Glutamatergic neuron (in vitro differentiated cells): ENCODE measurements around the gene CCL22. TPM values are rescaled to one million over a fixed set of nuclear protein-coding genes. Genes with fewer than 3 reads are reported as not detected.
"Not testable (repeated sequence)": the region's sequence is repeated elsewhere in the genome, so short reads cannot be mapped to it uniquely, and the experiment has no call there.

Experiments used
- DNase-seq: peaks from one replicate; pipeline ENCODE4 v3.0.0; 2022
- H3K27ac Mint-ChIP-seq: one replicate; pipeline ENCODE4 v1.8.0; 2020; ENCODE audit warnings: mild to moderate bottlenecking, mixed read lengths, inconsistent platforms; ENCODE audit not compliant: unreplicated experiment
- H3K27me3 Mint-ChIP-seq: one replicate; pipeline ENCODE4 v1.8.0; 2020; ENCODE audit warnings: mild to moderate bottlenecking, moderate library complexity, mixed read lengths, inconsistent platforms; ENCODE audit not compliant: unreplicated experiment
- H3K36me3 Mint-ChIP-seq: one replicate; pipeline ENCODE4 v1.8.0; 2020; ENCODE audit warnings: mild to moderate bottlenecking, mixed read lengths, inconsistent platforms; ENCODE audit not compliant: unreplicated experiment
- H3K4me1 Mint-ChIP-seq: one replicate; pipeline ENCODE4 v1.8.0; 2020; ENCODE audit warnings: mild to moderate bottlenecking, low read depth, mixed read lengths, inconsistent platforms; ENCODE audit not compliant: unreplicated experiment
- H3K4me3 Mint-ChIP-seq: one replicate; pipeline ENCODE4 v1.8.0; 2020; ENCODE audit warnings: mild to moderate bottlenecking, mixed read lengths, inconsistent platforms; ENCODE audit not compliant: unreplicated experiment
- H3K9me3 Mint-ChIP-seq: one replicate; pipeline ENCODE4 v1.8.0; 2020; ENCODE audit warnings: mild to moderate bottlenecking, moderate library complexity, mixed read lengths, inconsistent platforms; ENCODE audit not compliant: unreplicated experiment
- total RNA-seq: library from RNA; stranded (reverse); fragmentation: NEBNext Ultra II Directional; extraction: Animal tissue kit (Norgen Biotek cat#: 25700); gene quantifications from one replicate; pipeline ENCODE4 v1.2.1, GENCODE V29; 2021; ENCODE audit not compliant: unreplicated experiment
- TF ChIP-seq, protein P1 (sequence below): fragments of 200-600 bp; sonication (generic); IDR thresholded peaks from one replicate; pipeline ENCODE4 v1.5.0; 2021; ENCODE audit not compliant: partially characterized antibody, unreplicated experiment

CCL22 gene
- total RNA-seq, 1 donor from 2014 or later = not detected

DNA sequence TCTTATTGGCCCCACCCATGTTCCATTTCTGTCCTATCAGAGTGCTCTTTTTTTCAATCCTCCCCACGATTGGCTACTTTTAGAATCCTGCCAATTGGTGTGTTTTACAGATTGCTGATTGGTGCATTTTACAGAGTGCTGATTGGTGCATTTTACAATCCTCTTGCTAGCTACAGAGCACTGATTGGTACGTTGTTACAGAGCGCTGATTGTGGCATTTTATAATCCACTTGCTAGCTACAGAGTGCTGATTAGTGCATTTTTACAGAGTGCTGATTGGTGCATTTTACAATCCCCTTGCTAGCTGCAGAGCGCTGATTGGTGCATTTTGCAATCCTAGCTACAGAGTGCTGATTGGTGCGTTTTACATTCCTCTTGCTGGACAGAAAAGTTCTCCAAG lies 36.4 kb downstream of the CCL22 start:
- Mint-ChIP-seq H3K9me3 (peaks cover 3% of the 10 kb centered on the region), H3K27ac (no peak overlapping the region), H3K4me3 (no peak overlapping the region), H3K27me3 (no peaks in the 10 kb centered on the region), H3K36me3 (no peaks in the 10 kb centered on the region), H3K4me1 (no peaks in the 10 kb centered on the region)
- TF ChIP-seq, protein P1, sequence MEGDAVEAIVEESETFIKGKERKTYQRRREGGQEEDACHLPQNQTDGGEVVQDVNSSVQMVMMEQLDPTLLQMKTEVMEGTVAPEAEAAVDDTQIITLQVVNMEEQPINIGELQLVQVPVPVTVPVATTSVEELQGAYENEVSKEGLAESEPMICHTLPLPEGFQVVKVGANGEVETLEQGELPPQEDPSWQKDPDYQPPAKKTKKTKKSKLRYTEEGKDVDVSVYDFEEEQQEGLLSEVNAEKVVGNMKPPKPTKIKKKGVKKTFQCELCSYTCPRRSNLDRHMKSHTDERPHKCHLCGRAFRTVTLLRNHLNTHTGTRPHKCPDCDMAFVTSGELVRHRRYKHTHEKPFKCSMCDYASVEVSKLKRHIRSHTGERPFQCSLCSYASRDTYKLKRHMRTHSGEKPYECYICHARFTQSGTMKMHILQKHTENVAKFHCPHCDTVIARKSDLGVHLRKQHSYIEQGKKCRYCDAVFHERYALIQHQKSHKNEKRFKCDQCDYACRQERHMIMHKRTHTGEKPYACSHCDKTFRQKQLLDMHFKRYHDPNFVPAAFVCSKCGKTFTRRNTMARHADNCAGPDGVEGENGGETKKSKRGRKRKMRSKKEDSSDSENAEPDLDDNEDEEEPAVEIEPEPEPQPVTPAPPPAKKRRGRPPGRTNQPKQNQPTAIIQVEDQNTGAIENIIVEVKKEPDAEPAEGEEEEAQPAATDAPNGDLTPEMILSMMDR = no peak
- DNase-seq = no peak

DNA sequence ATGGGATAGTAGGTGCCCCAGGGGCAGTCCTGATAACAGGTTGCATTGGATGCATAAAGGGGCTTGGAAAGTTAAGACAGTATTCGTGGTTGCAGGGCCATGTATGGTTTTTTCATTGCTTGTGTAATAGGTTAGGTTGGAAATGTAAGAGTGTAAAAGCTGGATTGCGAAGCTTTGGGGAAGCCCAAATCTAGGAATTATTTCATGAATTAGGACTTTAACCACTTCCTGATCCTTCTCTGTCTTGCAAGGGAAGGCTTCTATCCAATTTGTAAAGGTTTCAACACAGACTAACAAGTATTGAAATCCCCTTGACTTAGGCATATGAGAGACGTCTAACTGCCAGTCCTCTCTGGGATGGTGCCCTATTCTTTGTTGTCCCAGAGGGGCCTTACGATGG lies 38.2 kb downstream of the CCL22 start:
- H3K9me3 Mint-ChIP-seq = peaks cover 3% of the 10 kb centered on the region
- no peaks in the 10 kb centered on the region for H3K27me3 Mint-ChIP-seq
- H3K36me3 Mint-ChIP-seq = no peaks in the 10 kb centered on the region
- no peak overlapping the region for H3K27ac Mint-ChIP-seq
- no peaks in the 10 kb centered on the region for H3K4me1 Mint-ChIP-seq
- H3K4me3 Mint-ChIP-seq = no peak overlapping the region
- DNase-seq = no peak
- TF ChIP-seq, protein P1 = no peak

DNA sequence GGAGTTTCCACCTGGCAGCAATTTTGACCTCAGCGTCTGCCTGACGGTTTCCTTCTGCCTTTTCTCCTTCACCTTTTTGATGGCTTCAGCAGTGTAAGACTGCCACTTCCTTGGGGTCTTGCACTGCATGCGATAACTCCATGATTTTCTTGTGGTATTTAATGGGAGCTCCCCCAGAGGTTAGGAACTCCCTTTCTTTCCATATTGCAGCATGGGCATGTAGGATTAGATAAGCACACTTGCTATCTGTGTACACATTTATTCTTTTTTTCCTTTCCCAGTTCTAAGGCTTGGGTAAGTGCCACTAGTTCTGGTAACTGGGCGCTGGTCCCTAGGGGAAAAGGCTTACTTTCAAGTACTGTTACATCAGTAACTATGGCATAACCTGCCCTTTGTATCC lies 38.9 kb downstream of the CCL22 start:
- not testable (repeated sequence) for H3K36me3 Mint-ChIP-seq, H3K27me3 Mint-ChIP-seq, H3K9me3 Mint-ChIP-seq, H3K4me1 Mint-ChIP-seq, H3K4me3 Mint-ChIP-seq, DNase-seq, H3K27ac Mint-ChIP-seq

DNA sequence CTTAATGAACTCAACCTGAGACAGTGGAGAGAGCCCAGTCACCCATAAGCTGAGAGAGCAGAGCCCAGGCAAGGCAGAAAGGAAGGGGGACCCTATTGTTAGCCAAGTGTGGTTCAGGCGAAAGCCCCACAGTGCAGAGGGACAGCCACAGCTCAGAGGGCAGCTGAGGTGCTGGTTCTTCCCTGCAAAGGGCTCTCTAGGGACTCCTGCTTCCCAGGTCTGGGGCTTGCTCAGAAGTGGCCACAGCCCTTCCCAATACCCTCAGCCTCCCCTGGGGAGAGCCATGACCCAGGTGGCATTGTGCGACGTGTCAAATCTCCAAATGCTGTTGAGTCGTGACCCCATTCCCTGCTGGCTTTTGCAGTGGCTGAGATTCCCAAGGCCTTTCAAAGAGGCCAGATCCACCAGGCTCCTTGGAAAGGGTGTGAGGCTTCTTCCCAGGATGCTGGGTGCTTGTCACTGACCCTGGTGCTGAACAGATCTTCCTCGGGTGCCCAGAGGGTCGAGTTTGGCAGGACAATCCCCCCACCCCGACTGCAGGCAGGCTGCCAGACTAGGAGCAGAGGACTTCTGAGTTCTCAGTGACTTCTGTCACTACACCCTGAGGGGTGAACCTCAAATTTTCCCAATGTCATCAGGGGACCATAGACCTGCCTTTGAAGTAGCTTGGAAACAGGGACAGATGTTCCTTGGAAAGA lies 43.5 kb downstream of the CCL22 start:
- TF ChIP-seq, protein P1 = no peak
- Mint-ChIP-seq H3K4me1 (peaks cover 2% of the 10 kb centered on the region), H3K27ac (no peak overlapping the region), H3K36me3 (no peaks in the 10 kb centered on the region), H3K9me3 (no peaks in the 10 kb centered on the region), H3K4me3 (no peak overlapping the region), H3K27me3 (peaks cover 9% of the 10 kb centered on the region)
- DNase-seq = no peak

DNA sequence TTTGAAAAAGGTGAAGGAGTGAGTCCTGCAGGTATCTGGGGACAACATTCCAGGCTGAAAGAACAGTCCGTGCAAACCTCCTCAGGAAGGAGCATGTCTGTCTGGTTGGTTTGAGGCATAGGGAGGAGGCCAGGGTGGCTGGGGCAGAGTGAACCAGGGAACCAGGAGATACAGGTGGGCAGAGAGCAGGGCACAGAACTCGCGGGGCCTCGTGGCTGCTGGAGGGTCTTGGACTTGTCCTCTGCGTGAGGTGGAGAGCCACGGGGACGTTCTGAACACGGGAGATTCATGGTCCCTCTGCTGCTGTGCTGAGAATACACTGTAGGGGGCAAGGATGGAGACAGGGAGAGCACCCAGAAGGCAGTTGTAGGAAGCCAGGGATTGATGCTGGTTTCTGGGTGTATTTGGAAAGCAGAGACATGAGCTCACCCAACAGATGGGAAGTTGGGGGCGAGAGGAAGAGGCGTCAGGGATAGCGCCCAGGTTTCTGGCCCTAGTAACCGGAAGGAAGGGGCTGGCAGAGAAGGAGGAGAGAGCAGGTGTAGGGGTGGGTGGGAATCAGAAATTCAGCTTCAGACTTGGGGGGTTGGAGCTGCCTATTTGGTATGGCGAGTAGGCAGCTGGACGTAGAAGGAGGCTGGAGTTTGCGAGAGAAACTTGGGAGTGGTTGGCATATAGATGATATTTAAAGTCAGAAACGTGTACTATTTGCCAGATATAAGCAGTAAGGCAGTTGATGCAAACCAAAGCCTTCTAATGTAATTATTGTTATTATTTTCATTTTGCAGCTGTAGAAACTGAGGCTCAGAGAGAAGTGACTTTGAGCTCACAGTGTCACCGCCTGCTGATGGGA lies 45.6 kb downstream of the CCL22 start, which contains the start of gene CCL17:
TSS of gene CCL17 (plus strand) at position 803 of the 853 bp plus-strand sequence. CDS start 9,166 bp downstream, outside the sequence.
- Mint-ChIP-seq H3K4me1 (peaks cover 2% of the 10 kb centered on the region), H3K9me3 (peaks cover under 1% of the 10 kb centered on the region), H3K27me3 (peaks cover 13% of the 10 kb centered on the region), H3K4me3 (no peak within 1 kb of the TSS), H3K36me3 (peaks cover 4% of the 10 kb centered on the region), H3K27ac (no peak within 1 kb of the TSS)
- TF ChIP-seq, protein P1 = no peak
- no peak for DNase-seq
